RWPE2 (cell line): ENCODE data around the gene LMCD1.

ENCODE experiments used
- ATAC-seq: fragments of 200-7000 bp; cut with Tn5 transposase; 3 replicates; pipeline ENCODE4 v1.9.1; 2021; ENCODE audit warnings: low read depth
- DNase-seq: peaks from one replicate; pipeline ENCODE4 v3.0.0-alpha.2; 2020; ENCODE audit warnings: low spot score
- H3K27ac ChIP-seq: fragments of 450-650 bp; 2 replicates; pipeline ENCODE4 v1.5.1; 2017; ENCODE audit warnings: mild to moderate bottlenecking; ENCODE audit not compliant: poor library complexity, severe bottlenecking
- H3K27me3 ChIP-seq: fragments of 250-450 bp; sonication (Bioruptor Pico); 2 replicates; pipeline ENCODE4 v1.5.1; 2021; ENCODE audit warnings: mild to moderate bottlenecking, moderate library complexity; ENCODE audit not compliant: insufficient read depth, poor library complexity, severe bottlenecking
- H3K36me3 ChIP-seq: fragments of 250-450 bp; sonication (Bioruptor Pico); 2 replicates; pipeline ENCODE4 v1.5.1; 2020; ENCODE audit warnings: low read depth, mild to moderate bottlenecking, moderate library complexity
- H3K4me1 ChIP-seq: fragments of 250-450 bp; sonication (Bioruptor Pico); 2 replicates; pipeline ENCODE4 v1.5.1; 2021; ENCODE audit warnings: mild to moderate bottlenecking, moderate library complexity; ENCODE audit not compliant: insufficient read depth, poor library complexity, severe bottlenecking
- H3K4me3 ChIP-seq: fragments of 250-450 bp; sonication (Bioruptor Pico); 2 replicates; pipeline ENCODE4 v1.5.1; 2021; ENCODE audit warnings: mild to moderate bottlenecking, moderate library complexity; ENCODE audit not compliant: severe bottlenecking
- H3K9me3 ChIP-seq: fragments of 250-450 bp; sonication (Bioruptor Pico); 2 replicates; pipeline ENCODE4 v1.5.1; 2021; ENCODE audit warnings: mild to moderate bottlenecking, moderate library complexity; ENCODE audit not compliant: severe bottlenecking
- CTCF ChIP-seq: fragments of 450-650 bp; IDR thresholded peaks from one replicate; pipeline ENCODE4 v1.5.1; 2017; ENCODE audit warnings: mild to moderate bottlenecking, moderate library complexity; ENCODE audit not compliant: poor library complexity, severe bottlenecking

Gene LMCD1

GRCh38 chr3:8604988-8605387, 103.4 kb downstream of the LMCD1 start:
- no peaks in the 10 kb centered on the region for H3K4me1 ChIP-seq
- H3K36me3 ChIP-seq, result no peaks in the 10 kb centered on the region
- no peak for TF ChIP-seq CTCF
- H3K27ac ChIP-seq, result no peak overlapping the region
- no peak overlapping the region for H3K4me3 ChIP-seq
- ATAC-seq (no peak), DNase-seq (no peak)
- no peaks in the 10 kb centered on the region for H3K9me3 ChIP-seq
- H3K27me3 ChIP-seq, result no peaks in the 10 kb centered on the region

GRCh38 chr3:8606701-8607231, 105.1 kb downstream of the LMCD1 start:
- Histone ChIP-seq H3K36me3 (no peaks in the 10 kb centered on the region), H3K27me3 (no peaks in the 10 kb centered on the region), H3K9me3 (no peaks in the 10 kb centered on the region), H3K4me3 (no peak overlapping the region), H3K27ac (no peak overlapping the region), H3K4me1 (no peaks in the 10 kb centered on the region)
- ATAC-seq (no peak), DNase-seq (no peak)
- TF ChIP-seq CTCF, result no peak

GRCh38 chr3:8607234-8608040, 105.8 kb downstream of the LMCD1 start:
- H3K36me3 ChIP-seq, result no peaks in the 10 kb centered on the region
- H3K4me1 ChIP-seq, result no peaks in the 10 kb centered on the region
- H3K27me3 ChIP-seq, result no peaks in the 10 kb centered on the region
- no peak overlapping the region for H3K27ac ChIP-seq
- DNase-seq (no peak), ATAC-seq (peak; percentile 82)
- H3K9me3 ChIP-seq, result no peaks in the 10 kb centered on the region
- TF ChIP-seq CTCF, result peak; percentile 55
- no peak overlapping the region for H3K4me3 ChIP-seq

- no peak for ATAC-seq
- no peaks in the 10 kb centered on the region for H3K36me3 ChIP-seq
- no peak for DNase-seq
- no peaks in the 10 kb centered on the region for H3K4me1 ChIP-seq
- no peak overlapping the region for H3K27ac ChIP-seq
- no peak for TF ChIP-seq CTCF
- no peaks in the 10 kb centered on the region for H3K9me3 ChIP-seq
- H3K4me3 ChIP-seq, result no peak overlapping the region
- H3K27me3 ChIP-seq, result no peaks in the 10 kb centered on the region
These were observed 106.6 kb downstream of the LMCD1 start for GRCh38 chr3:8608041-8608790.
